Mesenchymal stem cell (in vitro differentiated cells and primary cell): ENCODE data around the gene RASSF8.

ENCODE experiments used
- DNase-seq: peaks from one replicate; pipeline ENCODE4 v3.0.0-alpha.2; 2013
- H2AFZ ChIP-seq: one replicate; pipeline ENCODE4 v1.6.1; 2013; ENCODE audit warnings: low read depth, mild to moderate bottlenecking, control low read depth, inconsistent platforms, low read length, moderate library complexity
- H2AK5ac ChIP-seq: 2 replicates; pipeline ENCODE4 v1.6.1; 2013; ENCODE audit warnings: low read length, moderate library complexity, mild to moderate bottlenecking, inconsistent platforms; ENCODE audit not compliant: severe bottlenecking
- H2BK120ac ChIP-seq: one replicate; pipeline ENCODE4 v1.6.1; 2013; ENCODE audit warnings: low read depth, mild to moderate bottlenecking, inconsistent platforms, low read length, moderate library complexity
- H2BK12ac ChIP-seq, 2 experiments: one replicate each; pipeline ENCODE4 v1.6.1; 2013; ENCODE audit warnings: inconsistent platforms in 2 of 2, low read length in 2 of 2, mild to moderate bottlenecking in 2 of 2, moderate library complexity in 2 of 2, control low read depth in 1 of 2
- H2BK15ac ChIP-seq: one replicate; pipeline ENCODE4 v1.6.1; 2013; ENCODE audit warnings: mild to moderate bottlenecking, low read depth, inconsistent platforms; ENCODE audit not compliant: poor library complexity, severe bottlenecking
- H2BK5ac ChIP-seq: 2 replicates; pipeline ENCODE4 v1.6.1; 2013; ENCODE audit warnings: low read depth, mild to moderate bottlenecking, low read length, control low read depth, inconsistent platforms; ENCODE audit not compliant: poor library complexity, severe bottlenecking
- H3K14ac ChIP-seq, 2 experiments: one replicate each; pipeline ENCODE4 v1.6.1; 2013; ENCODE audit warnings: inconsistent platforms in 2 of 2, low read length in 2 of 2, control low read depth in 1 of 2, mild to moderate bottlenecking in 1 of 2, moderate library complexity in 1 of 2
- H3K18ac ChIP-seq, 2 experiments: one replicate each; pipeline ENCODE4 v1.6.1; 2013; ENCODE audit warnings: inconsistent platforms in 2 of 2, low read length in 2 of 2, control low read depth in 1 of 2, low read depth in 1 of 2, mild to moderate bottlenecking in 1 of 2
- H3K23ac ChIP-seq, 2 experiments: one replicate each; pipeline ENCODE4 v1.6.1; 2013; ENCODE audit warnings: inconsistent platforms in 2 of 2, low read length in 2 of 2, mild to moderate bottlenecking in 2 of 2, moderate library complexity in 2 of 2, control low read depth in 1 of 2
- H3K27ac ChIP-seq: 2 replicates; pipeline ENCODE4 v1.5.1; 2013; ENCODE audit warnings: mild to moderate bottlenecking, moderate library complexity, low read length, control low read depth, inconsistent platforms; ENCODE audit not compliant: poor library complexity, severe bottlenecking
- H3K27me3 ChIP-seq, 2 experiments: 2 replicates each; pipeline versions ENCODE4 v1.6.1 to v1.7.0; 2013; ENCODE audit warnings: low read length in 2 of 2, mild to moderate bottlenecking in 2 of 2, moderate library complexity in 2 of 2, control low read depth in 1 of 2, inconsistent platforms in 1 of 2; ENCODE audit not compliant: control insufficient read depth in 1 of 2, insufficient read depth in 1 of 2
- H3K36me3 ChIP-seq, 2 experiments: 2 replicates each; pipeline versions ENCODE4 v1.6.1 to v1.7.0; 2013; ENCODE audit warnings: low read length in 2 of 2, control low read depth in 1 of 2, inconsistent platforms in 1 of 2, low read depth in 1 of 2, mild to moderate bottlenecking in 1 of 2; ENCODE audit not compliant: insufficient read depth in 2 of 2, control insufficient read depth in 1 of 2
- H3K4ac ChIP-seq, 2 experiments: one replicate each; pipeline ENCODE4 v1.6.1; 2013; ENCODE audit warnings: inconsistent platforms in 2 of 2, low read length in 2 of 2, mild to moderate bottlenecking in 2 of 2, moderate library complexity in 2 of 2, control low read depth in 1 of 2, low read depth in 1 of 2
- H3K4me1 ChIP-seq: 2 replicates; pipeline ENCODE4 v1.6.1; 2013; ENCODE audit warnings: low read depth, low read length, control low read depth; ENCODE audit not compliant: control insufficient read depth, insufficient read depth
- H3K4me2 ChIP-seq: 2 replicates; pipeline ENCODE4 v1.6.1; 2013; ENCODE audit warnings: low read length, mild to moderate bottlenecking, inconsistent platforms; ENCODE audit not compliant: poor library complexity, severe bottlenecking
- H3K4me3 ChIP-seq, 2 experiments: 2 replicates each; pipeline versions ENCODE4 v1.5.1 to v1.7.0; 2013; ENCODE audit warnings: low read length in 2 of 2, mild to moderate bottlenecking in 2 of 2, control low read depth in 1 of 2, low read depth in 1 of 2; ENCODE audit not compliant: insufficient read depth in 1 of 2
- H3K79me1 ChIP-seq: replicated peaks from 2 replicates; pipeline ENCODE4 v1.6.1; 2013; ENCODE audit warnings: mild to moderate bottlenecking, control low read depth, low read length, inconsistent platforms; ENCODE audit not compliant: poor library complexity, severe bottlenecking
- H3K9ac ChIP-seq: 2 replicates; pipeline ENCODE4 v1.7.0; 2013; ENCODE audit warnings: mild to moderate bottlenecking, low read length, moderate library complexity
- H3K9me3 ChIP-seq: 2 replicates; pipeline ENCODE4 v1.7.0; 2013; ENCODE audit warnings: mild to moderate bottlenecking, low read length; ENCODE audit not compliant: control insufficient read depth
- H4K8ac ChIP-seq: one replicate; pipeline ENCODE4 v1.6.1; 2013; ENCODE audit warnings: inconsistent platforms, mild to moderate bottlenecking, low read length, moderate library complexity
- H4K91ac ChIP-seq: one replicate; pipeline ENCODE4 v1.6.1; 2013; ENCODE audit warnings: mild to moderate bottlenecking, low read length, inconsistent platforms
- WGBS: methylation state at CpG from one replicate; pipeline ENCODE4 v1.1.7; 2013; ENCODE audit warnings: mixed read lengths; 5-methylcytosine and 5-hydroxymethylcytosine counted together

RASSF8 gene

GRCh38 chr12:26108915-26109314 lies 150.4 kb downstream of the RASSF8 start:
- no peak overlapping the region for H3K27ac ChIP-seq
- no peak overlapping the region for H3K4me3 ChIP-seq
- no peak overlapping the region for H4K91ac ChIP-seq
- no peaks in the 10 kb centered on the region for H3K36me3 ChIP-seq
- H2BK15ac ChIP-seq: no peak overlapping the region
- no peak overlapping the region for H3K4me2 ChIP-seq
- H2BK120ac ChIP-seq: no peak overlapping the region
- no peak overlapping the region for H2AK5ac ChIP-seq
- no peak overlapping the region for H3K4ac ChIP-seq
- no peak overlapping the region for H3K14ac ChIP-seq
- no peak overlapping the region for H3K23ac ChIP-seq
- peaks cover 5% of the 10 kb centered on the region for H3K4me1 ChIP-seq
- no peaks in the 10 kb centered on the region for H3K9me3 ChIP-seq
- no peaks in the 10 kb centered on the region for H3K27me3 ChIP-seq
- H2BK5ac ChIP-seq: no peak overlapping the region
- H3K18ac ChIP-seq: no peak overlapping the region
- WGBS: 74% methylated on average over 2 of the region's 2 CpGs
- H3K79me1 ChIP-seq: no peaks in the 10 kb centered on the region
- H4K8ac ChIP-seq: peak overlapping the region; percentile 68
- no peak for DNase-seq
- no peak overlapping the region for H3K9ac ChIP-seq
- no peak overlapping the region for H2AFZ ChIP-seq
- H2BK12ac ChIP-seq: peak overlapping the region in 1 of 2 experiments; percentile 32

GRCh38 chr12:26109343-26109881 lies 150.9 kb downstream of the RASSF8 start:
- H4K8ac ChIP-seq: no peak overlapping the region
- no peak overlapping the region for H2BK12ac ChIP-seq
- no peaks in the 10 kb centered on the region for H3K79me1 ChIP-seq
- H3K4me3 ChIP-seq: no peak overlapping the region
- no peaks in the 10 kb centered on the region for H3K27me3 ChIP-seq
- H2BK120ac ChIP-seq: no peak overlapping the region
- DNase-seq: peak; percentile 68
- WGBS: 64% methylated on average over 9 of the region's 10 CpGs
- H3K9me3 ChIP-seq: no peaks in the 10 kb centered on the region
- no peak overlapping the region for H3K14ac ChIP-seq
- no peak overlapping the region for H2BK5ac ChIP-seq
- peaks cover 5% of the 10 kb centered on the region for H3K4me1 ChIP-seq
- no peak overlapping the region for H2BK15ac ChIP-seq
- no peak overlapping the region for H2AFZ ChIP-seq
- H3K4ac ChIP-seq: no peak overlapping the region
- no peak overlapping the region for H3K23ac ChIP-seq
- no peak overlapping the region for H4K91ac ChIP-seq
- H3K4me2 ChIP-seq: no peak overlapping the region
- H3K27ac ChIP-seq: no peak overlapping the region
- H3K18ac ChIP-seq: peak overlapping the region in 1 of 2 experiments; percentile 17
- no peak overlapping the region for H2AK5ac ChIP-seq
- peak overlapping the region; percentile 10 for H3K9ac ChIP-seq
- H3K36me3 ChIP-seq: no peaks in the 10 kb centered on the region

- WGBS: 94% methylated on average over 3 of the region's 6 CpGs
- H2BK12ac ChIP-seq: no peak overlapping the region
These were observed 153.8 kb downstream of the RASSF8 start for GRCh38 chr12:26112232-26112631.

GRCh38 chr12:26112703-26113147 lies 154.2 kb downstream of the RASSF8 start:
- Histone ChIP-seq H2BK12ac (no peak overlapping the region), H2AK5ac (no peak overlapping the region), H3K36me3 (no peaks in the 10 kb centered on the region), H3K4me3 (no peak overlapping the region), H2AFZ (no peak overlapping the region), H3K23ac (no peak overlapping the region), H3K79me1 (peaks cover 1% of the 10 kb centered on the region), H3K4ac (no peak overlapping the region), H4K91ac (no peak overlapping the region), H3K9me3 (no peaks in the 10 kb centered on the region), H2BK120ac (no peak overlapping the region), H3K14ac (no peak overlapping the region), H2BK15ac (no peak overlapping the region), H3K27ac (peak overlapping the region; percentile 10), H3K4me2 (peak overlapping the region; percentile 55), H3K9ac (no peak overlapping the region), H4K8ac (no peak overlapping the region), H2BK5ac (no peak overlapping the region), H3K4me1 (peaks cover 6% of the 10 kb centered on the region), H3K18ac (no peak overlapping the region), H3K27me3 (no peaks in the 10 kb centered on the region)
- WGBS: 15% methylated on average over 6 of the region's 8 CpGs
- peak; percentile 67 for DNase-seq

More at GRCh38 chr12:26112232-26112631, 153.8 kb downstream of the RASSF8 start:
- no peak overlapping the region for H3K23ac ChIP-seq
- peaks cover 1% of the 10 kb centered on the region for H3K79me1 ChIP-seq
- no peak overlapping the region for H4K91ac ChIP-seq
- no peak overlapping the region for H2BK120ac ChIP-seq
- no peak overlapping the region for H3K4me2 ChIP-seq
- no peak overlapping the region for H3K14ac ChIP-seq
- no peaks in the 10 kb centered on the region for H3K9me3 ChIP-seq
- no peak overlapping the region for H2AFZ ChIP-seq
- H3K36me3 ChIP-seq: no peaks in the 10 kb centered on the region
- H3K27ac ChIP-seq: no peak overlapping the region
- no peak overlapping the region for H2AK5ac ChIP-seq
- DNase-seq: no peak
- no peak overlapping the region for H3K18ac ChIP-seq
- no peak overlapping the region for H3K4ac ChIP-seq
- H3K4me3 ChIP-seq: no peak overlapping the region
- peaks cover 6% of the 10 kb centered on the region for H3K4me1 ChIP-seq
- no peaks in the 10 kb centered on the region for H3K27me3 ChIP-seq
- H3K9ac ChIP-seq: no peak overlapping the region
- no peak overlapping the region for H2BK15ac ChIP-seq
- no peak overlapping the region for H4K8ac ChIP-seq
- no peak overlapping the region for H2BK5ac ChIP-seq
